Stimulated activated CD4-positive, alpha-beta T cell treated with anti-CD3 and anti-CD28 coated beads, Interleukin-2, amount 100 ng/mL, for 24 hours (primary cell): ENCODE results near the gene DERL3.

Source experiments
- DNase-seq, 2 donors: peaks; one replicate each; pipeline ENCODE4 v3.0.0-alpha.2; 2020

DERL3 gene

GRCh38 chr22:23800297-23801237 lies 38.2 kb downstream of the DERL3 start:
- DNase-seq, result no peak

GRCh38 chr22:23796461-23796860 lies 42.3 kb downstream of the DERL3 start:
- no peak for DNase-seq

GRCh38 chr22:23793326-23793725 lies 45.5 kb downstream of the DERL3 start:
- no peak for DNase-seq

GRCh38 chr22:23791738-23792645 lies 46.8 kb downstream of the DERL3 start:
- no peak for DNase-seq

- DNase-seq, result no peak
Measured at GRCh38 chr22:23790819-23791737, 47.7 kb downstream of the DERL3 start.

- DNase-seq, result no peak
Measured at GRCh38 chr22:23789638-23790037, 49.2 kb downstream of the DERL3 start.

- DNase-seq, result no peak
Measured at GRCh38 chr22:23789121-23789520, 49.7 kb downstream of the DERL3 start.

GRCh38 chr22:23787910-23788309 lies 50.9 kb downstream of the DERL3 start:
- no peak for DNase-seq

- no peak for DNase-seq
Measured at GRCh38 chr22:23787600-23787896, 51.3 kb downstream of the DERL3 start.

GRCh38 chr22:23786752-23787599 lies 51.8 kb downstream of the DERL3 start, which contains the start of gene SMARCB1:
SMARCB1 (plus strand) TSS chr22:23786966; CDS start chr22:23787170, 204 bp downstream.
- peak; percentile 91 for DNase-seq

- DNase-seq, result no peak
Measured at GRCh38 chr22:23786261-23786710, 52.5 kb downstream of the DERL3 start.
